GM21786 (cell line): ENCODE results near the gene FOXO1.
A peak's percentile ranks its signal among the peaks of the same experiment; 100 is the strongest.

ENCODE experiments used
- ATAC-seq: cut with Tn5 transposase; IDR thresholded peaks from one replicate; pipeline ENCODE4 v1.9.1; 2021; ENCODE audit not compliant: unreplicated experiment

Gene FOXO1

GRCh38 chr13:40552895-40553294 lies 113.5 kb downstream of the FOXO1 start:
- ATAC-seq, result no peak

GRCh38 chr13:40550130-40550529 lies 116.3 kb downstream of the FOXO1 start:
- ATAC-seq, result no peak

GRCh38 chr13:40549500-40550094 lies 116.8 kb downstream of the FOXO1 start:
- no peak for ATAC-seq

- no peak for ATAC-seq
Measured at GRCh38 chr13:40547591-40548315, 118.7 kb downstream of the FOXO1 start.

- ATAC-seq, result no peak
Measured at GRCh38 chr13:40546047-40546446, 120.4 kb downstream of the FOXO1 start.

- no peak for ATAC-seq
Measured at GRCh38 chr13:40540328-40541044, 126.0 kb downstream of the FOXO1 start.

- no peak for ATAC-seq
Measured at GRCh38 chr13:40539576-40540327, 126.7 kb downstream of the FOXO1 start.

GRCh38 chr13:40537146-40537895 lies 129.1 kb downstream of the FOXO1 start:
- ATAC-seq, result no peak

- ATAC-seq, result no peak
Measured at GRCh38 chr13:40536443-40537113, 129.9 kb downstream of the FOXO1 start.

- no peak for ATAC-seq
Measured at GRCh38 chr13:40535345-40535836, 131.1 kb downstream of the FOXO1 start.

- ATAC-seq, result no peak
Measured at GRCh38 chr13:40534456-40534855, 132.0 kb downstream of the FOXO1 start.

- ATAC-seq, result no peak
Measured at GRCh38 chr13:40533072-40533471, 133.4 kb downstream of the FOXO1 start.

GRCh38 chr13:40530961-40531360 lies 135.5 kb downstream of the FOXO1 start:
- no peak for ATAC-seq

GRCh38 chr13:40528881-40529280 lies 137.6 kb downstream of the FOXO1 start:
- ATAC-seq, result no peak

GRCh38 chr13:40527914-40528313 lies 138.5 kb downstream of the FOXO1 start:
- no peak for ATAC-seq

- no peak for ATAC-seq
Measured at GRCh38 chr13:40522282-40522681, 144.2 kb downstream of the FOXO1 start.

GRCh38 chr13:40520916-40521315 lies 145.5 kb downstream of the FOXO1 start:
- no peak for ATAC-seq

- ATAC-seq, result no peak
Measured at GRCh38 chr13:40519637-40520036, 146.8 kb downstream of the FOXO1 start.

GRCh38 chr13:40518481-40518882 lies 148.0 kb downstream of the FOXO1 start:
- peak; percentile 45 for ATAC-seq
